Neural cell (in vitro differentiated cells): Measurements from ENCODE around the gene KIRREL3. TPM values are rescaled to one million over a fixed set of nuclear protein-coding genes. Genes with fewer than 3 reads are reported as not detected.

Experiments used
- H2AFZ ChIP-seq: fragments of 200-600, 300-800 bp; sonication (generic), shearing (Covaris generic); 2 replicates; pipeline ENCODE4 v1.6.0; 2014; ENCODE audit warnings: low read depth, mild to moderate bottlenecking, antibody characterized with exemption, low read length, moderate library complexity
- H3F3A ChIP-seq: fragments of 200-600 bp; shearing (Covaris generic); 2 replicates; pipeline ENCODE4 v1.6.1; 2016; ENCODE audit warnings: mild to moderate bottlenecking, moderate library complexity, mixed read lengths, antibody characterized with exemption, low read length; ENCODE audit not compliant: insufficient read depth, poor library complexity, severe bottlenecking
- H3K27ac ChIP-seq: fragments of 200-600, 300-800 bp; sonication (generic), shearing (Covaris generic); 2 replicates; pipeline ENCODE4 v1.5.1; 2014; ENCODE audit warnings: mild to moderate bottlenecking, low read length, moderate library complexity
- H3K27me3 ChIP-seq: fragments of 300-800, 200-600 bp; sonication (generic), shearing (Covaris generic); 2 replicates; pipeline ENCODE4 v1.6.0; 2014; ENCODE audit warnings: mild to moderate bottlenecking, low read depth, low read length, moderate library complexity; ENCODE audit not compliant: insufficient read depth
- H3K36me3 ChIP-seq: fragments of 300-800, 200-600 bp; sonication (generic), shearing (Covaris generic); 2 replicates; pipeline ENCODE4 v1.5.1; 2014; ENCODE audit warnings: mild to moderate bottlenecking, antibody characterized with exemption, low read length, moderate library complexity; ENCODE audit not compliant: insufficient read depth
- H3K4me2 ChIP-seq: fragments of 300-800, 200-600 bp; sonication (generic), shearing (Covaris generic); 2 replicates; pipeline ENCODE4 v1.6.0; 2014; ENCODE audit warnings: mild to moderate bottlenecking, low read length
- H3K4me3 ChIP-seq: fragments of 300-800, 200-600 bp; sonication (generic), shearing (Covaris generic); 2 replicates; pipeline ENCODE4 v1.5.1; 2014; ENCODE audit warnings: mild to moderate bottlenecking, low read length, moderate library complexity
- H3K79me2 ChIP-seq: fragments of 200-600 bp; shearing (Covaris generic); replicated peaks from 2 replicates; pipeline ENCODE4 v1.6.0; 2014; ENCODE audit warnings: mild to moderate bottlenecking, low read length, moderate library complexity; ENCODE audit not compliant: insufficient read depth
- H3K9ac ChIP-seq: fragments of 300-800, 200-600 bp; sonication (generic), shearing (Covaris generic); 2 replicates; pipeline ENCODE4 v1.6.1; 2016; ENCODE audit warnings: mild to moderate bottlenecking, low read length, mixed read lengths
- H3K9me2 ChIP-seq: fragments of 200-600 bp; shearing (Covaris generic); 2 replicates; pipeline ENCODE4 v1.6.1; 2016; ENCODE audit warnings: mild to moderate bottlenecking, low read length, mixed read lengths; ENCODE audit not compliant: insufficient read depth
- H3K9me3 ChIP-seq: fragments of 200-600, 300-800 bp; sonication (generic), shearing (Covaris generic); 2 replicates; pipeline ENCODE4 v1.6.1; 2016; ENCODE audit warnings: mild to moderate bottlenecking, mixed run types, low read length, moderate library complexity, mixed read lengths
- H4K20me1 ChIP-seq: fragments of 200-600 bp; shearing (Covaris generic); 2 replicates; pipeline ENCODE4 v1.6.1; 2016; ENCODE audit warnings: mild to moderate bottlenecking, mixed run types; ENCODE audit not compliant: insufficient read depth
- EP300 ChIP-seq: fragments of 450-650 bp; conservative IDR thresholded peaks from 2 replicates; pipeline ENCODE4 v1.6.1; 2014; ENCODE audit warnings: antibody characterized with exemption, mild to moderate bottlenecking, moderate library complexity; ENCODE audit not compliant: poor library complexity, severe bottlenecking
- EZH2 ChIP-seq: fragments of 200-600, 300-800 bp; shearing (Covaris generic), sonication (generic); IDR thresholded peaks from 2 replicates; pipeline ENCODE4 v1.6.1; 2014; ENCODE audit warnings: antibody characterized with exemption, low read length, borderline replicate concordance, mild to moderate bottlenecking; ENCODE audit not compliant: insufficient read depth, poor library complexity, severe bottlenecking
- MXI1 ChIP-seq: fragments of 450-650 bp; conservative IDR thresholded peaks from 2 replicates; pipeline ENCODE4 v1.6.1; 2014; ENCODE audit warnings: antibody characterized with exemption, mild to moderate bottlenecking; ENCODE audit not compliant: poor library complexity, severe bottlenecking
- POLR2AphosphoS5 ChIP-seq: IDR thresholded peaks from 2 replicates; pipeline ENCODE4 v1.6.1; 2012
- RAD21 ChIP-seq: fragments of 450-650 bp; conservative IDR thresholded peaks from 2 replicates; pipeline ENCODE4 v1.6.1; 2014; ENCODE audit warnings: antibody characterized with exemption, mild to moderate bottlenecking, moderate library complexity
- SMC3 ChIP-seq: fragments of 450-650 bp; conservative IDR thresholded peaks from 2 replicates; pipeline ENCODE4 v1.6.1; 2014; ENCODE audit warnings: antibody characterized with exemption, mild to moderate bottlenecking, moderate library complexity; ENCODE audit not compliant: poor library complexity
- TAF1 ChIP-seq: IDR thresholded peaks from 2 replicates; pipeline ENCODE4 v1.6.1; 2012; ENCODE audit warnings: low read depth
- polyA plus RNA-seq: library from polyadenylated mRNA; depleted of rRNA; stranded (reverse); fragments of >200 nt; gene quantifications from 2 replicates; pipeline ENCODE4 v1.2.3, GENCODE V29; 2014
- TF ChIP-seq, protein P1 (sequence below): fragments of 450-650 bp; IDR thresholded peaks from 2 replicates; pipeline ENCODE4 v1.5.1; 2014; ENCODE audit warnings: antibody characterized with exemption, mild to moderate bottlenecking, moderate library complexity; ENCODE audit not compliant: poor library complexity, severe bottlenecking
- TF ChIP-seq, protein P2 (sequence below): IDR thresholded peaks from 2 replicates; pipeline ENCODE4 v1.6.1; 2012; ENCODE audit warnings: borderline replicate concordance

Gene KIRREL3
- polyA plus RNA-seq, 1 donor from 2014 or later: 23.8 TPM

DNA sequence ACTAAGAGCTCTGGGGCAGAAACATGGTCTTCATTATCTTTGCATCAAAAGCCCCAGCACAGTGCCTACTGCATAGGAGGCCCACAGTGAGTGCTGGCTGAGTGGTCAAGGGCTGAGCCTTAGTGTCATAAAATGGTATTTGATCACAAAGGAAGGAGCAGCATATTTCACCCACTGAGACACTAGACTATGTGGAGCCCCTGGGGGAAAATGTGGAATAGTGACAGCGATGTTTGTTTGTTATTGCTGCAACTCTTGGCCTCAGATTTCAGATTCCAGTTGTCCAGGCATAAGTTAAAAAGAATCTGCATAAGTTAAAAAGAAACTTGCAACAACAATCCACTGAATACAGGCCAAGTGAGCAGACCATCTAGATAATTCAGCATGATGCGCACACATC lies 7.0 kb downstream of the KIRREL3 start:
- H3K9ac ChIP-seq: no peak overlapping the region
- no peak overlapping the region for H2AFZ ChIP-seq
- H3K9me3 ChIP-seq: no peaks in the 10 kb centered on the region
- H3K27ac ChIP-seq: no peak overlapping the region
- TF ChIP-seq EZH2: no peak
- no peak for TF ChIP-seq TAF1
- TF ChIP-seq, protein P1, sequence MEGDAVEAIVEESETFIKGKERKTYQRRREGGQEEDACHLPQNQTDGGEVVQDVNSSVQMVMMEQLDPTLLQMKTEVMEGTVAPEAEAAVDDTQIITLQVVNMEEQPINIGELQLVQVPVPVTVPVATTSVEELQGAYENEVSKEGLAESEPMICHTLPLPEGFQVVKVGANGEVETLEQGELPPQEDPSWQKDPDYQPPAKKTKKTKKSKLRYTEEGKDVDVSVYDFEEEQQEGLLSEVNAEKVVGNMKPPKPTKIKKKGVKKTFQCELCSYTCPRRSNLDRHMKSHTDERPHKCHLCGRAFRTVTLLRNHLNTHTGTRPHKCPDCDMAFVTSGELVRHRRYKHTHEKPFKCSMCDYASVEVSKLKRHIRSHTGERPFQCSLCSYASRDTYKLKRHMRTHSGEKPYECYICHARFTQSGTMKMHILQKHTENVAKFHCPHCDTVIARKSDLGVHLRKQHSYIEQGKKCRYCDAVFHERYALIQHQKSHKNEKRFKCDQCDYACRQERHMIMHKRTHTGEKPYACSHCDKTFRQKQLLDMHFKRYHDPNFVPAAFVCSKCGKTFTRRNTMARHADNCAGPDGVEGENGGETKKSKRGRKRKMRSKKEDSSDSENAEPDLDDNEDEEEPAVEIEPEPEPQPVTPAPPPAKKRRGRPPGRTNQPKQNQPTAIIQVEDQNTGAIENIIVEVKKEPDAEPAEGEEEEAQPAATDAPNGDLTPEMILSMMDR: no peak
- no peak for TF ChIP-seq SMC3
- TF ChIP-seq, protein P2, sequence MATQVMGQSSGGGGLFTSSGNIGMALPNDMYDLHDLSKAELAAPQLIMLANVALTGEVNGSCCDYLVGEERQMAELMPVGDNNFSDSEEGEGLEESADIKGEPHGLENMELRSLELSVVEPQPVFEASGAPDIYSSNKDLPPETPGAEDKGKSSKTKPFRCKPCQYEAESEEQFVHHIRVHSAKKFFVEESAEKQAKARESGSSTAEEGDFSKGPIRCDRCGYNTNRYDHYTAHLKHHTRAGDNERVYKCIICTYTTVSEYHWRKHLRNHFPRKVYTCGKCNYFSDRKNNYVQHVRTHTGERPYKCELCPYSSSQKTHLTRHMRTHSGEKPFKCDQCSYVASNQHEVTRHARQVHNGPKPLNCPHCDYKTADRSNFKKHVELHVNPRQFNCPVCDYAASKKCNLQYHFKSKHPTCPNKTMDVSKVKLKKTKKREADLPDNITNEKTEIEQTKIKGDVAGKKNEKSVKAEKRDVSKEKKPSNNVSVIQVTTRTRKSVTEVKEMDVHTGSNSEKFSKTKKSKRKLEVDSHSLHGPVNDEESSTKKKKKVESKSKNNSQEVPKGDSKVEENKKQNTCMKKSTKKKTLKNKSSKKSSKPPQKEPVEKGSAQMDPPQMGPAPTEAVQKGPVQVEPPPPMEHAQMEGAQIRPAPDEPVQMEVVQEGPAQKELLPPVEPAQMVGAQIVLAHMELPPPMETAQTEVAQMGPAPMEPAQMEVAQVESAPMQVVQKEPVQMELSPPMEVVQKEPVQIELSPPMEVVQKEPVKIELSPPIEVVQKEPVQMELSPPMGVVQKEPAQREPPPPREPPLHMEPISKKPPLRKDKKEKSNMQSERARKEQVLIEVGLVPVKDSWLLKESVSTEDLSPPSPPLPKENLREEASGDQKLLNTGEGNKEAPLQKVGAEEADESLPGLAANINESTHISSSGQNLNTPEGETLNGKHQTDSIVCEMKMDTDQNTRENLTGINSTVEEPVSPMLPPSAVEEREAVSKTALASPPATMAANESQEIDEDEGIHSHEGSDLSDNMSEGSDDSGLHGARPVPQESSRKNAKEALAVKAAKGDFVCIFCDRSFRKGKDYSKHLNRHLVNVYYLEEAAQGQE: no peak
- TF ChIP-seq POLR2AphosphoS5: no peak
- no peak for TF ChIP-seq EP300
- TF ChIP-seq MXI1: no peak
- no peak for TF ChIP-seq RAD21
- no peaks in the 10 kb centered on the region for H3K27me3 ChIP-seq
- no peaks in the 10 kb centered on the region for H4K20me1 ChIP-seq
- H3K4me2 ChIP-seq: no peak overlapping the region
- H3K9me2 ChIP-seq: no peaks in the 10 kb centered on the region
- no peaks in the 10 kb centered on the region for H3K36me3 ChIP-seq
- H3K79me2 ChIP-seq: peaks cover 3% of the 10 kb centered on the region
- no peak overlapping the region for H3K4me3 ChIP-seq
- H3F3A ChIP-seq: no peaks in the 10 kb centered on the region

DNA sequence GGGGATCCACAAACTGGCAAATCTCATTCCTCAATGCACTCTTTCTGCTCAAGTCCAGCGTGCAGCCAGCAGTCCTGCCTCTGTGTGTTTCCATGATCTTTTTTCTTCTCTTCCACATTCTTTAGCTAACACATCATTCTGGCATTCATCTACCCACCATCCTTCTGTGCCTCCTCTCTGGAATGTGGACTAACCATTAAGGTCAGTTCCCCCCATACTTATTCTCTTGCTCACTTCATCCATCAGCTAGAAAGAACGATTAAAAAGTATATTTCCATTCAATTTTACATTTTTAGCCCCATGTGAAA lies 7.8 kb downstream of the KIRREL3 start:
- Histone ChIP-seq H2AFZ (no peak overlapping the region), H3K9me3 (no peaks in the 10 kb centered on the region), H3K4me2 (no peak overlapping the region), H3F3A (no peaks in the 10 kb centered on the region), H4K20me1 (no peaks in the 10 kb centered on the region), H3K9me2 (no peaks in the 10 kb centered on the region), H3K36me3 (no peaks in the 10 kb centered on the region), H3K27ac (no peak overlapping the region), H3K27me3 (no peaks in the 10 kb centered on the region), H3K9ac (no peak overlapping the region), H3K4me3 (no peak overlapping the region), H3K79me2 (no peaks in the 10 kb centered on the region)
- TF ChIP-seq EP300 (no peak), EZH2 (no peak), SMC3 (no peak), POLR2AphosphoS5 (no peak), TAF1 (no peak), MXI1 (no peak), RAD21 (no peak)
- TF ChIP-seq, protein P2: no peak
- TF ChIP-seq, protein P1: no peak
